HG03060 (cell line): Measurements from ENCODE around the gene LACRT.
A peak's percentile ranks its signal among the peaks of the same experiment; 100 is the strongest.

ENCODE experiments used
- ATAC-seq: cut with Tn5 transposase; IDR thresholded peaks from one replicate; pipeline ENCODE4 v1.9.1; 2021; ENCODE audit warnings: low read depth, moderate number of reproducible peaks; ENCODE audit not compliant: unreplicated experiment

The LACRT gene

GRCh38 chr12:54634795-54635194, at the start of gene LACRT:
LACRT (minus strand) TSS chr12:54634895; CDS start chr12:54634841, 54 bp downstream.
- no peak for ATAC-seq

GRCh38 chr12:54683398-54683797, 48.7 kb upstream of the LACRT start:
- ATAC-seq = no peak

GRCh38 chr12:54682674-54683073, 48.0 kb upstream of the LACRT start:
- no peak for ATAC-seq

- ATAC-seq = no peak
Measured at GRCh38 chr12:54680374-54680773, 45.7 kb upstream of the LACRT start.

GRCh38 chr12:54678131-54678530, 43.4 kb upstream of the LACRT start:
- ATAC-seq = no peak

GRCh38 chr12:54667945-54668344, 33.2 kb upstream of the LACRT start:
- ATAC-seq = no peak

- no peak for ATAC-seq
Measured at GRCh38 chr12:54666008-54666407, 31.3 kb upstream of the LACRT start.

- peak; percentile 59 for ATAC-seq
Measured at GRCh38 chr12:54665022-54665635, 30.4 kb upstream of the LACRT start.

GRCh38 chr12:54663603-54664002, 28.9 kb upstream of the LACRT start:
- ATAC-seq = no peak

GRCh38 chr12:54662026-54662425, 27.3 kb upstream of the LACRT start:
- no peak for ATAC-seq

GRCh38 chr12:54661048-54661447, 26.4 kb upstream of the LACRT start:
- peak; percentile 36 for ATAC-seq

- ATAC-seq = no peak
Measured at GRCh38 chr12:54660320-54660962, 25.7 kb upstream of the LACRT start.

- no peak for ATAC-seq
Measured at GRCh38 chr12:54658306-54659264, 23.9 kb upstream of the LACRT start.

GRCh38 chr12:54657105-54657607, 22.5 kb upstream of the LACRT start:
- no peak for ATAC-seq

GRCh38 chr12:54654926-54655325, 20.2 kb upstream of the LACRT start:
- no peak for ATAC-seq

- no peak for ATAC-seq
Measured at GRCh38 chr12:54653025-54653424, 18.3 kb upstream of the LACRT start.

- no peak for ATAC-seq
Measured at GRCh38 chr12:54650889-54651288, 16.2 kb upstream of the LACRT start.

GRCh38 chr12:54650409-54650808, 15.7 kb upstream of the LACRT start:
- no peak for ATAC-seq

GRCh38 chr12:54649825-54650224, 15.1 kb upstream of the LACRT start:
- no peak for ATAC-seq

- ATAC-seq = no peak
Measured at GRCh38 chr12:54648265-54648664, 13.6 kb upstream of the LACRT start, which contains the start of gene DCD. DCD (minus strand) TSS chr12:54648365; CDS start chr12:54648303, 62 bp downstream.

- ATAC-seq = no peak
Measured at GRCh38 chr12:54641554-54641953, 6.9 kb upstream of the LACRT start.
